ENCODE data around the gene B3GALT5.

DNA sequence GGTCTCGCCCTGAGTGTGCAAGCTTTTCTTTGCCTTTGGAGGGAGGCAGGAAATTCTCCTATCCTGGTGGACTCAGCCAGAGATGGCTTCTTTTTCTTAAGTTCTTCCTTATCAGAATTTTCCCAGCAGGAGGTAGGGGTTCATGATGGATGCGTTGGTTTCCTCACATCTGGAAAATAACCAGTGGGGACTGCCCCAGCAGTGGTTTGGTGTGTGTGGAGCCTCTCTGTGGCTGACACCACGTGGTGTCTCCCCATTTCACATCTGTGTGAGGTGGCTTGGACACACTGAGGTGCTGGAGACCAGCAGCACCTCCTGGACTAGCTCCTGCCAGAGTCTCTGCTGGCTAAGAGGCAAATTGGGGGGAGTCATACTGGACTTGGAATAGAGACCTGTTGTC is 32.6 kb downstream of the B3GALT5 start:
- TF ChIP-seq CTCF (IDR thresholded peaks at IDR 0.05) (no peak), POLR2A (IDR thresholded peaks at IDR 0.05) (no peak)

All from testis (tissue), 2 donors.